GM18870 (cell line): ENCODE results near the gene KLHL29.

Experiments used
- ATAC-seq: cut with Tn5 transposase; IDR thresholded peaks from one replicate; pipeline ENCODE4 v1.9.1; 2021; ENCODE audit warnings: moderate library complexity; ENCODE audit not compliant: unreplicated experiment

KLHL29 gene

GRCh38 chr2:23507267-23508065 lies 122.5 kb downstream of the KLHL29 start:
- no peak for ATAC-seq

- ATAC-seq = no peak
Observed at GRCh38 chr2:23508066-23508390, 123.0 kb downstream of the KLHL29 start.

GRCh38 chr2:23509103-23509502 lies 124.1 kb downstream of the KLHL29 start:
- no peak for ATAC-seq

- no peak for ATAC-seq
Observed at GRCh38 chr2:23509596-23510292, 124.8 kb downstream of the KLHL29 start.

GRCh38 chr2:23510471-23510870 lies 125.5 kb downstream of the KLHL29 start:
- ATAC-seq = no peak

- no peak for ATAC-seq
Observed at GRCh38 chr2:23512778-23513177, 127.8 kb downstream of the KLHL29 start.

- no peak for ATAC-seq
Observed at GRCh38 chr2:23513245-23513871, 128.4 kb downstream of the KLHL29 start.

- ATAC-seq = no peak
Observed at GRCh38 chr2:23513872-23514793, 129.2 kb downstream of the KLHL29 start.

- ATAC-seq = no peak
Observed at GRCh38 chr2:23516520-23517256, 131.7 kb downstream of the KLHL29 start.

GRCh38 chr2:23518481-23519333 lies 133.7 kb downstream of the KLHL29 start:
- ATAC-seq = no peak

- no peak for ATAC-seq
Observed at GRCh38 chr2:23519334-23519651, 134.3 kb downstream of the KLHL29 start.

- ATAC-seq = no peak
Observed at GRCh38 chr2:23520256-23520655, 135.3 kb downstream of the KLHL29 start.

- ATAC-seq = no peak
Observed at GRCh38 chr2:23521060-23521459, 136.1 kb downstream of the KLHL29 start.

GRCh38 chr2:23522726-23523372 lies 137.9 kb downstream of the KLHL29 start:
- ATAC-seq = no peak

GRCh38 chr2:23523373-23524260 lies 138.6 kb downstream of the KLHL29 start:
- no peak for ATAC-seq

GRCh38 chr2:23524261-23524706 lies 139.3 kb downstream of the KLHL29 start:
- no peak for ATAC-seq

- no peak for ATAC-seq
Observed at GRCh38 chr2:23525137-23525765, 140.3 kb downstream of the KLHL29 start.

- no peak for ATAC-seq
Observed at GRCh38 chr2:23526114-23526513, 141.1 kb downstream of the KLHL29 start.
